Spleen (tissue), 11 donors: Measurements from ENCODE around the gene HMGN1. TPM values are rescaled to one million over a fixed set of nuclear protein-coding genes. Genes with fewer than 3 reads are reported as not detected.

Experiments used
- DNase-seq: peaks from one replicate; pipeline ENCODE4 v3.0.0-alpha.2; 2020
- H3K27ac ChIP-seq, 8 donors: fragments of 200-600 bp; sonication (generic) in 7 of 8; 1 replicate in 4 of 8; 2 replicates in 4 of 8; pipeline versions ENCODE4 v1.5.0 to v1.8.0; 2016 to 2021; ENCODE audit warnings: inconsistent platforms in 4 of 8, mild to moderate bottlenecking in 4 of 8, moderate library complexity in 1 of 8
- H3K27me3 ChIP-seq, 7 donors: fragments of 200-600 bp; sonication (generic) in 6 of 7; replicated peaks in 1 of 7; 1 replicate in 4 of 7; 2 replicates in 3 of 7; pipeline versions ENCODE4 v1.5.0 to v1.8.0; 2016 to 2021; ENCODE audit warnings: inconsistent platforms in 3 of 7, mild to moderate bottlenecking in 1 of 7
- H3K36me3 ChIP-seq, 6 donors: fragments of 200-600 bp; sonication (generic) in 5 of 6; 1 replicate in 4 of 6; 2 replicates in 2 of 6; pipeline versions ENCODE4 v1.5.0 to v1.8.0; 2016 to 2021; ENCODE audit warnings: inconsistent platforms in 2 of 6
- H3K4me1 ChIP-seq, 6 donors: fragments of 200-600 bp; sonication (generic) in 5 of 6; 1 replicate in 3 of 6; 2 replicates in 3 of 6; pipeline versions ENCODE4 v1.5.0 to v1.8.0; 2016 to 2021; ENCODE audit warnings: inconsistent platforms in 3 of 6
- H3K4me3 ChIP-seq, 8 donors: fragments of 200-600 bp; sonication (generic) in 7 of 8; 1 replicate in 4 of 8; 2 replicates in 4 of 8; pipeline versions ENCODE4 v1.5.0 to v1.8.0; 2016 to 2021; ENCODE audit warnings: inconsistent platforms in 4 of 8, mild to moderate bottlenecking in 4 of 8, moderate library complexity in 2 of 8
- H3K9me3 ChIP-seq, 8 donors: fragments of 200-600 bp; sonication (generic) in 7 of 8; 1 replicate in 4 of 8; 2 replicates in 4 of 8; pipeline versions ENCODE4 v1.5.0 to v1.8.0; 2016 to 2021; ENCODE audit warnings: inconsistent platforms in 4 of 8
- CTCF ChIP-seq, 11 experiments: fragments of 200-600 bp in 7 of 11; fragments of 450-650 bp in 4 of 11; sonication (generic) in 4 of 11; IDR thresholded peaks in 8 of 11; conservative IDR thresholded peaks in 3 of 11; 1 replicate in 7 of 11; 2 replicates in 4 of 11; pipeline versions ENCODE4 v1.4.0 to v1.8.0; 2016 to 2021; ENCODE audit warnings: antibody characterized with exemption in 11 of 11, inconsistent platforms in 4 of 11, mild to moderate bottlenecking in 1 of 11
- POLR2A ChIP-seq, 3 donors: fragments of 450-650 bp; IDR thresholded peaks; one replicate each; pipeline ENCODE4 v1.5.1; 2017; ENCODE audit warnings: antibody characterized with exemption in 3 of 3, mild to moderate bottlenecking in 1 of 3
- POLR2AphosphoS5 ChIP-seq, 3 donors: sonication (generic); formaldehyde crosslinking; IDR thresholded peaks; one replicate each; pipeline ENCODE4 v1.5.1; 2017; ENCODE audit warnings: antibody characterized with exemption in 3 of 3
- WGBS, 5 donors: extraction: QIAGEN DNeasy Blood & Tissue Kit in 3 of 5; methylation state at CpG; one replicate each; pipeline versions ENCODE4 v1.1.5 to v1.1.7; 2013 to 2018; 5-methylcytosine and 5-hydroxymethylcytosine counted together
- intact Hi-C: fragments of 100-400 bp; cut with DNase I; formaldehyde crosslinking; loops from one replicate; pipeline ENCODE4 v1.15.0; 2023; ENCODE audit warnings: low total_unique reads
- polyA plus RNA-seq, 3 donors: library from polyadenylated mRNA; stranded (reverse); fragments of 200-250 nt; gene quantifications; one replicate each; pipeline ENCODE4 v1.2.1, GENCODE V29; 2013
- total RNA-seq, 7 donors: library from RNA; depleted of rRNA in 3 of 7; stranded (reverse); fragments of >200 nt in 3 of 7; fragmentation: NEBNext Ultra II Directional in 4 of 7; extraction: Animal tissue kit (Norgen Biotek cat#: 25700) in 4 of 7; gene quantifications; one replicate each; pipeline versions ENCODE4 v1.1.0 to v1.2.1, GENCODE V29; 2016 to 2021
- donor health status: healthy with polysubstance abuse.
- donor health status: DM: no; HTN: no; CAD: no; lungs with moderate emphysema.
- donor health status: DM: no; HTN: no; CAD: no.
- donor health status: Bipolar disorder and iron deficiency.
- donor health status: healthy.
- donor health status: DM: no; HTN: no; CAD: no.
- donor health status: DM: yes; HTN: yes; CAD: no.

HMGN1 gene
- total and polyA plus RNA-seq, 10 donors = 101 to 276 (median 172) TPM

GRCh38 chr21:39347537-39347936 lies 1.4 kb downstream of the HMGN1 start:
- 11 to 13% (median 12%) methylated on average over 10 of the region's 10 CpGs for WGBS, 5 donors
- no peak for DNase-seq
- Histone ChIP-seq H3K27ac (peak overlapping the region in 7 of 8 donors; percentile 85 to 99 (median 95)), H3K4me1 (peaks cover 14 to 52% (median 43%) of the 10 kb centered on the region in 6 donors), H3K27me3 (no peaks in the 10 kb centered on the region), H3K36me3 (peaks cover 2 to 42% (median 15%) of the 10 kb centered on the region in 6 donors), H3K4me3 (peak overlapping the region; percentile 67 to 92 (median 78)), H3K9me3 (no peaks in the 10 kb centered on the region)
- intact Hi-C loops = loop anchor here (5.0 kb wide), 1 partner anchor 40 kb away; no protein-coding TSS in a partner anchor
- TF ChIP-seq POLR2A (IDR thresholded peaks at IDR 0.05) (no peak), POLR2AphosphoS5 (IDR thresholded peaks at IDR 0.05) (no peak), CTCF (IDR thresholded peaks at IDR 0.05 in 8 of 11, conservative IDR thresholded peaks at IDR 0.05 in 3 of 11) (no peak)

- no peak for DNase-seq
- TF ChIP-seq POLR2AphosphoS5 (IDR thresholded peaks at IDR 0.05) (no peak), POLR2A (IDR thresholded peaks at IDR 0.05) (no peak), CTCF (IDR thresholded peaks at IDR 0.05 in 8 of 11, conservative IDR thresholded peaks at IDR 0.05 in 3 of 11) (no peak)
- peak overlapping the region in 4 of 8 donors; percentile 39 to 98 (median 96) for H3K27ac ChIP-seq
- intact Hi-C loops = loop anchor here (5.0 kb wide), 1 partner anchor 40 kb away; no protein-coding TSS in a partner anchor
- peaks cover 2 to 49% (median 20%) of the 10 kb centered on the region in 6 donors for H3K36me3 ChIP-seq
- peak overlapping the region in 5 of 8 donors; percentile 67 to 92 (median 80) for H3K4me3 ChIP-seq
- peaks cover 14 to 52% (median 43%) of the 10 kb centered on the region in 6 donors for H3K4me1 ChIP-seq
- H3K9me3 ChIP-seq = no peaks in the 10 kb centered on the region
- no peaks in the 10 kb centered on the region for H3K27me3 ChIP-seq
- 57 to 70% (median 67%) methylated on average over 7 of the region's 7 CpGs for WGBS, 5 donors
Measured at GRCh38 chr21:39346671-39347331, 2.1 kb downstream of the HMGN1 start.

GRCh38 chr21:39346206-39346605 lies 2.7 kb downstream of the HMGN1 start:
- Histone ChIP-seq H3K27ac (peak overlapping the region in 2 of 8 donors; percentile 95 to 98), H3K36me3 (peaks cover 5 to 55% (median 26%) of the 10 kb centered on the region in 6 donors), H3K27me3 (no peaks in the 10 kb centered on the region), H3K4me1 (peaks cover 14 to 52% (median 43%) of the 10 kb centered on the region in 6 donors), H3K9me3 (no peaks in the 10 kb centered on the region), H3K4me3 (no peak overlapping the region)
- intact Hi-C loops = loop anchor here (5.0 kb wide), 1 partner anchor 41 kb away; no protein-coding TSS in a partner anchor
- no peak for DNase-seq
- WGBS, 5 donors = 42 to 51% (median 45%) methylated on average over 3 of the region's 3 CpGs
- TF ChIP-seq POLR2A (IDR thresholded peaks at IDR 0.05) (no peak), CTCF (IDR thresholded peaks at IDR 0.05 in 8 of 11, conservative IDR thresholded peaks at IDR 0.05 in 3 of 11) (no peak), POLR2AphosphoS5 (IDR thresholded peaks at IDR 0.05) (no peak)

- H3K4me1 ChIP-seq = peaks cover 14 to 51% (median 42%) of the 10 kb centered on the region in 6 donors
- DNase-seq = no peak
- H3K27ac ChIP-seq = no peak overlapping the region
- intact Hi-C loops = loop anchor here (5.0 kb wide), 1 partner anchor 42 kb away; no protein-coding TSS in a partner anchor
- H3K27me3 ChIP-seq = no peaks in the 10 kb centered on the region
- H3K4me3 ChIP-seq = no peak overlapping the region
- TF ChIP-seq POLR2AphosphoS5 (IDR thresholded peaks at IDR 0.05) (no peak), POLR2A (IDR thresholded peaks at IDR 0.05) (no peak), CTCF (IDR thresholded peaks at IDR 0.05 in 8 of 11, conservative IDR thresholded peaks at IDR 0.05 in 3 of 11) (no peak)
- 86 to 92% (median 89%) methylated on average over 6 of the region's 6 CpGs for WGBS, 5 donors
- peaks cover 5 to 63% (median 31%) of the 10 kb centered on the region in 6 donors for H3K36me3 ChIP-seq
- H3K9me3 ChIP-seq = no peaks in the 10 kb centered on the region
Measured at GRCh38 chr21:39345440-39345839, 3.4 kb downstream of the HMGN1 start.
